AG09319 (cell line): Measurements from ENCODE around the gene TTLL10.

Source experiments
- DNase-seq: peaks from one replicate; pipeline ENCODE4 v3.0.0-alpha.2; 2010; ENCODE audit warnings: low read depth; ENCODE audit errors: extremely low read depth
- TF ChIP-seq, protein P1 (sequence below): IDR thresholded peaks from 2 replicates; pipeline ENCODE4 v1.5.1; 2011; ENCODE audit warnings: low read depth, mild to moderate bottlenecking, inconsistent platforms, low read length, moderate library complexity

Gene TTLL10

DNA sequence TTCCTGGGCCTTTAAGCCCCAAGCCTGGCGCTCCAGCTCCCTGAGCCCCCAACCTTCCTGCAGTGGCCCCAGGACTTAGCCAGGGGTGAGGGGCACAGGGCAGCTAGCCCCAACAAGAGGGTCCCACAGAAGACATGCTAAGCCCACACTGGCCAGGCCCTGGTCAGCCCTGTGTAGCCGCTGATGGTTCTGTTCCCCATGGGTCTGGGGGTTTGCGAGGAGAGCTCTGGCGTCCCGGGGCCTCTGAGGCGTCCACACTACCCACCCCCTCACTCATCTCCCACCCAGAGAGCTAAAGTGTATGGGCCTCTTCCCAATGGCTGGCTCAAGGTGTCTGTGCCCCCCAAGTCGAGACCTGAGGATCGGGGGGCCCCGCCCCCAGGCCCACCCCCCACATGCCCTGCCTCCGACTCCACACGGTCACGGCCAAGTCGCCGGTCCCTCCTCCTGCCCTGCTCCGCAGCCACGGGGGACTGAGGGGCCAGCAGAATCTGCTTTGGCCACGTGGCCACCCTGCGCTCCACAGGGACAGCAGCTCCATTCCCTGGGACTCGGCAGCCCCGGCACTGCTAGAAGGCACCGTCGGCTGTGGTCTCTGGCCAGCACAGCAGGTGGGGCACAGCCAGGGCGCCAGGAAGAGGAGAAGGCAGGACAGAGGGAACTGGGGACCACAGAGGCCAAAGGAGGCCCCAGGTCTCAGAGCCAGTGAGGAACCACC, 24.9 kb downstream of the TTLL10 start:
- DNase-seq = no peak
- TF ChIP-seq, protein P1, sequence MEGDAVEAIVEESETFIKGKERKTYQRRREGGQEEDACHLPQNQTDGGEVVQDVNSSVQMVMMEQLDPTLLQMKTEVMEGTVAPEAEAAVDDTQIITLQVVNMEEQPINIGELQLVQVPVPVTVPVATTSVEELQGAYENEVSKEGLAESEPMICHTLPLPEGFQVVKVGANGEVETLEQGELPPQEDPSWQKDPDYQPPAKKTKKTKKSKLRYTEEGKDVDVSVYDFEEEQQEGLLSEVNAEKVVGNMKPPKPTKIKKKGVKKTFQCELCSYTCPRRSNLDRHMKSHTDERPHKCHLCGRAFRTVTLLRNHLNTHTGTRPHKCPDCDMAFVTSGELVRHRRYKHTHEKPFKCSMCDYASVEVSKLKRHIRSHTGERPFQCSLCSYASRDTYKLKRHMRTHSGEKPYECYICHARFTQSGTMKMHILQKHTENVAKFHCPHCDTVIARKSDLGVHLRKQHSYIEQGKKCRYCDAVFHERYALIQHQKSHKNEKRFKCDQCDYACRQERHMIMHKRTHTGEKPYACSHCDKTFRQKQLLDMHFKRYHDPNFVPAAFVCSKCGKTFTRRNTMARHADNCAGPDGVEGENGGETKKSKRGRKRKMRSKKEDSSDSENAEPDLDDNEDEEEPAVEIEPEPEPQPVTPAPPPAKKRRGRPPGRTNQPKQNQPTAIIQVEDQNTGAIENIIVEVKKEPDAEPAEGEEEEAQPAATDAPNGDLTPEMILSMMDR = no peak

DNA sequence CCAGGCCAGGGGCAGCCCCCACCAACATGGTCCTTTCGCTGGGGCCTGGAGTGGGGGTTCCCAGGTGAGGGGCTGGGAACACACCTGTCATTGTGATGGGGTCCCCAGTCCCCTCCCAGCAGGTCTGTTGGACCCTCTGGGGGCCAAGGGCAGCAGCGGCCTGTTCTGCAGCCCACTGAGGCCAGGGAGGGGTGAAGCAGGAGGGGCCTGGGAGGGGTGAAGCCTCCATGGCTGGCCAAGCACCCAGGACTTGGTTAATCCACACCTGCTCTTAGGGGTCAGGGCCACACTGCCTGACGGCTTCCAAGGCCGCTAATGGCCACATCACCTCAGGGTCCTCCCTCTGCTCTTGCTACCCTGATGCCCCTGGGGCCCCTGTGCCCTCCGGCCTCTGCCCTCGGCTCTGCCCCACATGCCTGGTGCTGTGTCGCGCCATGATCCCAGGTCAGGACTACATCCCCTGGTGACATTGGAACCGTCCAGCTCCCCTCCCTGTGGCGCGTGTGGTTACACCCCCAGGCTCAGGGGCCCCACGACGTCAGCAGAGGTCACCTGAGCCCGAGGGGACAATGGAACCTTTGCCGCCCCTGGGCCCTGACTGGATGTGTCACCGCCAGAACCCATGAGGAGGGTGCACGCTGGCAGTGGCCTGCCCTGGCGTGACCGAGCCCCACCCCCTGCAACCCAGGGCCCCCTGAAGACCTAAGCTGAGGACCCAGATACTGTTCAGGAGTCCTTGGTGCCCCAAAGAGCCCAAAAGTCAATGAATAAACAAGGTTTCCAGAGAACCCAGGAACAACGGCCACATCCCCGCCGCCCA, 25.7 kb downstream of the TTLL10 start:
- TF ChIP-seq, protein P1 = no peak
- no peak for DNase-seq

DNA sequence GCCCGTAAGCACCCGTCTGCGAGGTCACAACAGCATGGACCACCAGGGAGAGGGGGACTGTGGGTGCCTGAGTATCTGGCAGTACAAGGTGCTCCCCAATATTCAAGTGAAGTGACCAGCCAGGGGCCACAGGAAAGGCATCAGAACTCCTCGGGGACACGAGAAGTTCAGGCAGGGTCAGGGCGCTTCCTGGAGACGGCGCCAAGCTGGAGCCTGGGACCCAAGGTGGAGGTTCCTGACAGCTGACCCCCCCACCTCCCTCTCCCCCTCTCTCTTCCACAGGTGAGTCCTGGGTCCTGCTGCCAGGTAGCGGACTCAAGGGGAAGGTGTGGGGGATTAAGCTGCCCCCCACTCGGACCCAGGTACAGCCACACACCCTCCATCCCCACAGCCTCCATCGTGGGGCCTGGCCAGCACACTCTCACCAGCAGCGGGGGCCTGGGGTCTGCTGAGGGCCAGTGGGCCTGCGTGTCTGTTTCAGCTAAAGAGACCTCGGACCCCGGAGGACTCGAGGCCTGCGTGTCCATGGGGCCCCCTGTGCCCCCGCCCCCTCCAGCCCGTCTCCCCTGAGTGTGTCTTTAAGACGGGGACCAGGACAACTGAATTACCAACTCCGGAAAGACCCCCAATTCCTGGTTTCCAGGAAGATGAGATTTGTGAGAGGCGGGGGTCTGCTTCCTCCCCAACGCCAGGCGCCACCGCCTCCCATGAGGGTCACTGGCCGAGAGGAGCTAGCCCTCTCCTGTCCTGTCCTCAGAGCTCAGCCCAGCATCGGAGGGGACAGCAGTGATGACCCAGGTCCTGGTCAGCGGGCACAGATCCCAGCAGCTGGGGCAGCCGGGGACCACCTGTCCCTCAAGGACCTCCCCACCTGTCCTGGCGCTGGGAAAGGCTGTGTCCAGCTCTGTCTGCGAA, 26.5 kb downstream of the TTLL10 start:
- TF ChIP-seq, protein P1 = no peak
- no peak for DNase-seq

DNA sequence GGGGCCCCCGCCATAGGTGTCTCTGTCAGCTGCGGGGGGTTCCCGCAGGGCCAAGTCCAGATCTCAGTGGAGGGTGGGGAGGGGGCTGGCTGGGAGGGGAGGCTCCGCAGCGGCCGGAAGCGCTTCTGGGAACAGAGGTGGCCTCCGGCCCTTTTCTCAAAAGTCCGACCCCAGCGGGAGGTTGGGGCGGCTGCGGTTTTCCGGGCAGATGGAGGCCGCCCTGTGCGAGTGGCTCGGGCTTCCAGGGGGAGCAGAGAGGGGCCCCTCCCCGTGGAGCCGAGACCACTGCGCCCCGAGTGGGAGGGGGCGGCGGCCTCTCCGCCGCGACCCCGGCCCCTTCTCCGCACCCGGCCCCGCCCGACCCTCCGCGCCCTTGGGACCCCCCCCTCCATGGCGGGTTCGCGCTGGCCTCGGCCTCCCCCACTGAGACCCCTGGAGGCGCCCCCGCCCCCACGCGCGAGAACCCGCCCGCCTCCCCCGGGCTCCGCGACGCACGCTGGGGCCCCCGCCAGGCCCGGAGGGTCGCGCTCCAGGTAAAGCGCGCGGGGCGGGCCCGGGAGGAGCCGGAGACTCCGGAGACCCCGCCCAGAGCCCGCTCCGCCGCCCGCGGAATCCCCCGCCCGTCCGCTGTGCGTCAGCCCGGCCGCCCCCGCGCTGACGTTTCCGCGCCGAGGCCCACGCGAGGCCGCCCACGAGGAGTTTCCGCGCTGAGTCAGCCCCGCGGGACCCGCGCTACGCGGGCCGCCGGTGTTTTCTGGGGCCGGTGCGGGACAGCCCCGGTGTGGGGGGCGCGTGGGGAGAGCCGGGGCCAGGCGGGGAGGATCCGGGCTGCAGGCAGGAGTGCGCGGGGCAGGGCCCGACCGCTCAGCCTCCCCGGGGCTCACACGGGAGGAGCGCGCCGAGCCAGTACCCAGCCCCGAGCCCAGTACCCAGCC, 27.5 kb downstream of the TTLL10 start:
- TF ChIP-seq, protein P1 = no peak
- no peak for DNase-seq

DNA sequence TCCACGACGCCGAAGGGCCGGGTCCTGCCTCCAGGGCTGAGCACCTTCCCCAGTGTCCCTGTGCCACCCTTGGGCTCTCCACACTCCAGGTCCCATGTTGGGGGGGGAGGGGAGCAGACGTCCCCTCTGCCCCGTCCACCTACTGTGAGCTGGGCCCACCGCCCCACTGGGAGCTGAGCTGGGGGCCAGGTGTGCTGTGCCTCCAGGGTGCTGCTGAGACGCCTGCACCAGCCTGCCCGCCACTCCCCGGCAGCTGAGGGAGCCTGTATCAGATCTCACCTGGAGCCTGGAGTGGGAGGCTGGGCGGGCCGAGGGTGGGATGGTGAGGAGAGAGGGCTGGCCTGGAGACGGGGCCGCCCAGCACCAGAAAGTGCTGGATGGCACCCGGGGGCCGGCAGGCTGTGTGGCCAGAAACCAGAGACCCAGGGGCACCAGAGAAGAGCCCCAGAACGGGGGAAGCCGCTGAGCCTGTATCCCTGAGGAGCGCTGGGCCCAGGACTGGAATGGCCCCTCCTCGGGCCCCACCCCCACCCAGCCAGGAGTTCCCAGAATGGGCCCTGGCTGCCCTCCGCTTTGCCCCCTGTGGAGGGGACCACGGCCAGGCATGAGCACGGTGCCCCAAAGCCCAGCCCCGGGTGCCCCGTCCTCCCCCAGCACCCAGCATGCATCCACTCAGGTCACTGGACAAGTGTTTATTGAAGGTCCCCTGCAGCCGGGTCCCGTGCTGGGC, 29.3 kb downstream of the TTLL10 start:
- DNase-seq = no peak
- TF ChIP-seq, protein P1 = no peak
